ENCODE measurements around the gene SHPK.
"Not testable (repeated sequence)": the region's sequence is repeated elsewhere in the genome, so short reads cannot be mapped to it uniquely, and the experiment has no call there.

The SHPK gene

GRCh38 chr17:3585826-3586225 is 50.2 kb downstream of the SHPK start:
- DNase-seq: no peak

GRCh38 chr17:3583456-3583855 is 52.6 kb downstream of the SHPK start:
- no peak for DNase-seq

- DNase-seq: no peak
These were observed 53.1 kb downstream of the SHPK start for GRCh38 chr17:3582915-3583314.

- not testable (repeated sequence) for DNase-seq
These were observed 57.4 kb downstream of the SHPK start for GRCh38 chr17:3578667-3579066.

- no peak for DNase-seq
These were observed 59.1 kb downstream of the SHPK start for GRCh38 chr17:3576970-3577369.

GRCh38 chr17:3575511-3575910 is 60.5 kb downstream of the SHPK start:
- no peak for DNase-seq

GRCh38 chr17:3574231-3574630 is 61.8 kb downstream of the SHPK start:
- no peak for DNase-seq

GRCh38 chr17:3573246-3574100 is 62.6 kb downstream of the SHPK start:
- DNase-seq: no peak

- DNase-seq: no peak
These were observed 63.8 kb downstream of the SHPK start for GRCh38 chr17:3572231-3572630.

GRCh38 chr17:3571043-3571900 is 64.8 kb downstream of the SHPK start:
- no peak for DNase-seq

- no peak for DNase-seq
These were observed 66.4 kb downstream of the SHPK start for GRCh38 chr17:3569534-3570137.

GRCh38 chr17:3566551-3566950 is 69.5 kb downstream of the SHPK start:
- DNase-seq: no peak

GRCh38 chr17:3565143-3565542 is 70.9 kb downstream of the SHPK start:
- no peak for DNase-seq

- not testable (repeated sequence) for DNase-seq
These were observed 71.8 kb downstream of the SHPK start for GRCh38 chr17:3564241-3564640.

GRCh38 chr17:3559270-3559645 is 76.8 kb downstream of the SHPK start:
- DNase-seq: no peak

GRCh38 chr17:3558603-3559269 is 77.3 kb downstream of the SHPK start:
- DNase-seq: peak; percentile 33

Data from activated effector memory CD4-positive, alpha-beta T cell treated with Interleukin-2 at 50 U/mL for 16 hours (primary cell).